Neural progenitor cell (in vitro differentiated cells): ENCODE data around the gene MTAP.

Experiments
- CTCF ChIP-seq: fragments of 200-600 bp; sonication (generic); IDR thresholded peaks from 2 replicates; pipeline ENCODE4 v1.5.1; 2017; ENCODE audit warnings: antibody characterized with exemption, mild to moderate bottlenecking
- EZH2 ChIP-seq: fragments of 200-600 bp; sonication (generic); IDR thresholded peaks from 2 replicates; pipeline ENCODE4 v1.6.1; 2017; ENCODE audit warnings: antibody characterized with exemption, mild to moderate bottlenecking, moderate library complexity

GRCh38 chr9:21872696-21873095 is 70.3 kb downstream of the MTAP start:
- TF ChIP-seq CTCF (no peak), EZH2 (no peak)
